ENCODE data around the gene NFIC. TPM values are rescaled to one million over a fixed set of nuclear protein-coding genes. Genes with fewer than 3 reads are reported as not detected.

Gene NFIC
- total RNA-seq, 1 experiment from 2014 or later, result 8.0 TPM

- H3K4me3 Mint-ChIP-seq, result no peak overlapping the region
- H3K4me1 Mint-ChIP-seq, result peaks cover 3 to 7% of the 10 kb centered on the region in 2 experiments; a peak in 3 of 4 replicates
- Histone ChIP-seq H3K27me3 (ENCODE audit: insufficient read depth, low read length) (peaks cover 3% of the 10 kb centered on the region; the same call in 1 of the 2 replicates), H2AFZ (ENCODE audit: low read length) (no peak overlapping the region), H4K8ac (replicated peaks; ENCODE audit: insufficient read length, low read depth, low read length) (no peak overlapping the region), H3K9ac (ENCODE audit: extremely low read depth, insufficient read length, low read length) (no peak overlapping the region), H3K23ac (ENCODE audit: insufficient read length, low read depth, low read length) (no peak overlapping the region), H3K4ac (ENCODE audit: low read depth, low read length) (no peak overlapping the region), H3K56ac (ENCODE audit: insufficient read length, low read depth, low read length) (no peak overlapping the region), H3K23me2 (ENCODE audit: insufficient read length, low read depth, low read length, poor library complexity, severe bottlenecking) (peaks cover 4% of the 10 kb centered on the region), H2AK5ac (ENCODE audit: insufficient read length, low read length) (no peak overlapping the region), H3K79me1 (ENCODE audit: insufficient read depth, low read depth, low read length, poor library complexity, severe bottlenecking) (no peaks in the 10 kb centered on the region), H3K4me1 (ENCODE audit: insufficient read depth, low read length) (no peaks in the 10 kb centered on the region), H3K14ac (ENCODE audit: insufficient read depth, low read length) (no peak overlapping the region), H3T11ph (ENCODE audit: low read length) (no peak overlapping the region), H3K9me3 (ENCODE audit: control insufficient read depth, low read depth, low read length) (no peaks in the 10 kb centered on the region), H4K91ac (ENCODE audit: insufficient read length, low read depth, low read length) (no peak overlapping the region), H4K20me1 (ENCODE audit: control insufficient read depth, insufficient read depth, insufficient read length) (no peaks in the 10 kb centered on the region), H4K5ac (ENCODE audit: insufficient read length, low read depth, low read length) (no peak overlapping the region), H2BK20ac (ENCODE audit: low read depth, low read length, poor library complexity, severe bottlenecking) (no peak overlapping the region), H3K79me2 (ENCODE audit: insufficient read depth, low read length) (no peaks in the 10 kb centered on the region), H2BK15ac (ENCODE audit: low read depth, low read length) (no peak overlapping the region), H3K18ac (ENCODE audit: insufficient read length, low read depth, low read length) (no peak overlapping the region), H3K27ac (ENCODE audit: insufficient read length, low read depth, low read length) (no peak overlapping the region), H2BK120ac (ENCODE audit: low read depth, low read length, poor library complexity, severe bottlenecking) (no peak overlapping the region), H3K4me2 (ENCODE audit: insufficient read depth, insufficient read length, low read length) (no peak overlapping the region), H2BK5ac (ENCODE audit: insufficient read length, low read length) (no peak overlapping the region), H2BK12ac (ENCODE audit: insufficient read length, low read depth, low read length) (no peak overlapping the region)
- TF ChIP-seq CTCF (conservative IDR thresholded peaks at IDR 0.05), result no peak
- H3K27ac Mint-ChIP-seq, result no peak overlapping the region
- no peak for DNase-seq
- no peaks in the 10 kb centered on the region; a peak in 1 of 7 replicates for H3K36me3 Mint-ChIP-seq (ENCODE audit: insufficient read depth in 1 of 3, low read depth in 3 of 3)
- H3K9me3 Mint-ChIP-seq, result peaks cover 2 to 12% of the 10 kb centered on the region in 2 experiments; a peak in 3 of 5 replicates
- peaks cover 32% of the 10 kb centered on the region for H3K27me3 Mint-ChIP-seq (ENCODE audit: low read depth)
- WGBS (ENCODE audit: extremely low coverage, insufficient read length, low lambda C conversion rate), result no CpG with 5 or more reads among the region's 8 CpGs
Measured at GRCh38 chr19:3474010-3474409, 107.6 kb downstream of the NFIC start.
